WTC11 (cell line): ENCODE measurements around the gene MALT1. TPM values are rescaled to one million over a fixed set of nuclear protein-coding genes. Genes with fewer than 3 reads are reported as not detected.

ENCODE experiments used
- ATAC-seq: fragments of 200-7000 bp; cut with Tn5 transposase; 2 replicates; pipeline ENCODE4 v1.10.0; 2021; ENCODE audit warnings: mild to moderate bottlenecking, moderate library complexity
- CTCF ChIA-PET: fragments of 300-600 bp; sonication (Branson Sonifier 250); formaldehyde crosslinking; loops from one replicate; lab custom pipeline; 2021; ENCODE audit warnings: antibody characterized with exemption; lab: Charles Lee
- POLR2A ChIA-PET: fragments of 350-600 bp; sonication (Branson Sonifier 250); formaldehyde crosslinking; loops from one replicate; lab custom pipeline; 2021; ENCODE audit warnings: antibody characterized with exemption; lab: Charles Lee
- DNase-seq: peaks from one replicate; pipeline ENCODE4 v3.0.0; 2021; ENCODE audit warnings: low spot score
- H3K27ac Mint-ChIP-seq: 2 replicates; pipeline ENCODE4 v1.8.0; 2021; ENCODE audit warnings: mixed read lengths
- H3K27me3 Mint-ChIP-seq: 2 replicates; pipeline ENCODE4 v1.8.0; 2021; ENCODE audit warnings: low read depth, mild to moderate bottlenecking, moderate library complexity, mixed read lengths
- H3K36me3 Mint-ChIP-seq: 2 replicates; pipeline ENCODE4 v1.8.0; 2021; ENCODE audit warnings: mixed read lengths
- H3K4me1 Mint-ChIP-seq: 2 replicates; pipeline ENCODE4 v1.8.0; 2022; ENCODE audit warnings: mixed read lengths
- H3K4me3 Mint-ChIP-seq: 2 replicates; pipeline ENCODE4 v1.8.0; 2021; ENCODE audit warnings: mild to moderate bottlenecking, moderate library complexity, mixed read lengths
- H3K9me3 Mint-ChIP-seq: 2 replicates; pipeline ENCODE4 v1.8.0; 2021; ENCODE audit warnings: mixed read lengths
- CBFB ChIP-seq: sonication (generic); formaldehyde crosslinking; IDR thresholded peaks from 2 replicates; pipeline ENCODE4 v1.8.1; 2022; ENCODE audit warnings: mild to moderate bottlenecking, low read depth, missing genetic modification reagents
- ELF4 ChIP-seq: sonication (generic); formaldehyde crosslinking; IDR thresholded peaks from 2 replicates; pipeline ENCODE4 v1.8.1; 2022; ENCODE audit warnings: low read depth, mild to moderate bottlenecking, moderate library complexity, missing genetic modification reagents
- FOXJ3 ChIP-seq: sonication (generic); formaldehyde crosslinking; IDR thresholded peaks from 2 replicates; pipeline ENCODE4 v1.9.0; 2021; ENCODE audit warnings: missing genetic modification reagents, mild to moderate bottlenecking, borderline replicate concordance
- GTF2I ChIP-seq: fragments of 250-450 bp; sonication (Bioruptor Pico); conservative IDR thresholded peaks from 2 replicates; pipeline ENCODE4 v1.4.0; 2021; ENCODE audit warnings: mild to moderate bottlenecking
- HMGA2 ChIP-seq: fragments of 250-450 bp; sonication (Bioruptor Pico); IDR thresholded peaks from 2 replicates; pipeline ENCODE4 v1.4.0; 2021; ENCODE audit warnings: mild to moderate bottlenecking, moderate library complexity
- NFE2L1 ChIP-seq: sonication (generic); formaldehyde crosslinking; IDR thresholded peaks from 2 replicates; pipeline ENCODE4 v1.8.1; 2023; ENCODE audit warnings: missing genetic modification reagents
- NFYB ChIP-seq: sonication (generic); formaldehyde crosslinking; conservative IDR thresholded peaks from 2 replicates; pipeline ENCODE4 v1.8.0; 2022; ENCODE audit warnings: low read depth, missing genetic modification reagents
- PRRX2 ChIP-seq: fragments of 250-450 bp; sonication (Bioruptor Pico); IDR thresholded peaks from 2 replicates; pipeline ENCODE4 v1.8.0; 2021; ENCODE audit warnings: mild to moderate bottlenecking
- SMAD4 ChIP-seq: sonication (generic); formaldehyde crosslinking; IDR thresholded peaks from 2 replicates; pipeline ENCODE4 v1.8.0; 2022; ENCODE audit warnings: mild to moderate bottlenecking, missing genetic modification reagents
- TCF7 ChIP-seq: sonication (generic); formaldehyde crosslinking; IDR thresholded peaks from 2 replicates; pipeline ENCODE4 v1.8.0; 2022; ENCODE audit warnings: mild to moderate bottlenecking, low read depth, missing genetic modification reagents, moderate library complexity
- ZNF121 ChIP-seq: sonication (generic); formaldehyde crosslinking; IDR thresholded peaks from 2 replicates; pipeline ENCODE4 v1.8.0; 2023; ENCODE audit warnings: missing genetic modification reagents
- ZNF396 ChIP-seq: fragments of 250-450 bp; sonication (Bioruptor Pico); IDR thresholded peaks from 2 replicates; pipeline ENCODE4 v1.8.0; 2021; ENCODE audit warnings: mild to moderate bottlenecking, moderate library complexity, borderline replicate concordance
- total RNA-seq: library from RNA; stranded (reverse); gene quantifications from 3 replicates; pipeline ENCODE4 v1.2.3, GENCODE V29; 2021
- TF ChIP-seq, protein P1 (sequence below): fragments of 200-600 bp; IDR thresholded peaks from 2 replicates; pipeline ENCODE4 v1.8.0; 2022; ENCODE audit warnings: antibody characterized with exemption
- TF ChIP-seq, protein P2 (sequence below): fragments of 250-450 bp; sonication (Bioruptor Pico); IDR thresholded peaks from 2 replicates; pipeline ENCODE4 v1.9.0; 2021; ENCODE audit warnings: mild to moderate bottlenecking, borderline replicate concordance
- TF ChIP-seq, protein P3 (sequence below): fragments of 250-450 bp; sonication (Bioruptor Pico); IDR thresholded peaks from 2 replicates; pipeline ENCODE4 v1.9.0; 2021; ENCODE audit warnings: mild to moderate bottlenecking
- TF ChIP-seq, protein P4 (sequence below): sonication (generic); formaldehyde crosslinking; IDR thresholded peaks from 2 replicates; pipeline ENCODE4 v1.8.0; 2023; ENCODE audit warnings: missing genetic modification reagents
- TF ChIP-seq, protein P5 (sequence below): sonication (generic); formaldehyde crosslinking; IDR thresholded peaks from 2 replicates; pipeline ENCODE4 v1.8.0; 2023; ENCODE audit warnings: missing genetic modification reagents, mild to moderate bottlenecking, borderline replicate concordance
- TF ChIP-seq, protein P6 (sequence below): sonication (generic); formaldehyde crosslinking; IDR thresholded peaks from 2 replicates; pipeline ENCODE4 v1.8.1; 2023; ENCODE audit warnings: mild to moderate bottlenecking, missing genetic modification reagents, borderline replicate concordance

The MALT1 gene
- total RNA-seq, 1 experiment from 2014 or later, result 13.2 TPM

DNA sequence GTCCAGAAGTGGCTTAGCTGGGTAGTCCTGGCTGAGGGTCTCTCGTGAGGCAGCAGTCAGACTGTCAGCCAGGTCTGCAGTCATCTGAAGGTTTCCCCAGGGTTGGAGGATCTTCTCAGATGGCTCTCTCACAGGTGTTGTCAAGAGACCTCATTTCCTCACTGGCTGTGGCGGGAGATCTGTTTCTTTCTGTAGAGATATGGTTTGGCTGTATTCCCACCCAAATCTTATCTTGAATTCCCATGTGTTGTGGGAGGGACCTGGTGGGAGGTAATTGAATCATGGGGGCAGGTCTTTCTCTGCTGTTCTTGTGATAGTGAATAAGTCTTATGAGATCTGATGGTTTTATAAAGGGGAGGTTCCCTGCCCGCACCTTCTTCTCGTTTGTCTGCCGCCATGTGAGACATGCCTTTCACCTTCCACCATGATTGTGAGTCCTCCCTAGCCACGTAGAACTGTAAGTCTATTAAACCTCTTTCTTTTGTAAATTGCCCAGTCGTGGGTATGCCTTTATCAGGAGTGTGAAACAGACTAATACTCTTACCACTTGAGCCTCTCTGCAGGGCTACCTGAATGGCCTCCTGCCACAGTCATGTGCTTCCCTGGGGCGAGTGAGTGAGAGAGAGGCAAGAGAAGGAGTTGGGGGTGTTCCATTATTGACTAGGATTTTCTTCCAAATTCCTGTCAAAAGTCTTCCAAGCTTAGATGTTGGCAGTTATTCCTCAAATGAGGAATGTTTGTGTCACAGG, 23.6 kb downstream of the MALT1 start:
- Mint-ChIP-seq H3K36me3 (peaks cover 20% of the 10 kb centered on the region), H3K27me3 (no peaks in the 10 kb centered on the region), H3K4me3 (no peak overlapping the region), H3K27ac (peak overlapping the region; percentile 16; the same call in 1 of the 2 replicates), H3K9me3 (peaks cover 6% of the 10 kb centered on the region), H3K4me1 (peaks cover 9% of the 10 kb centered on the region)
- DNase-seq, result no peak
- POLR2A ChIA-PET, result no interaction called here
- TF ChIP-seq, protein P1, sequence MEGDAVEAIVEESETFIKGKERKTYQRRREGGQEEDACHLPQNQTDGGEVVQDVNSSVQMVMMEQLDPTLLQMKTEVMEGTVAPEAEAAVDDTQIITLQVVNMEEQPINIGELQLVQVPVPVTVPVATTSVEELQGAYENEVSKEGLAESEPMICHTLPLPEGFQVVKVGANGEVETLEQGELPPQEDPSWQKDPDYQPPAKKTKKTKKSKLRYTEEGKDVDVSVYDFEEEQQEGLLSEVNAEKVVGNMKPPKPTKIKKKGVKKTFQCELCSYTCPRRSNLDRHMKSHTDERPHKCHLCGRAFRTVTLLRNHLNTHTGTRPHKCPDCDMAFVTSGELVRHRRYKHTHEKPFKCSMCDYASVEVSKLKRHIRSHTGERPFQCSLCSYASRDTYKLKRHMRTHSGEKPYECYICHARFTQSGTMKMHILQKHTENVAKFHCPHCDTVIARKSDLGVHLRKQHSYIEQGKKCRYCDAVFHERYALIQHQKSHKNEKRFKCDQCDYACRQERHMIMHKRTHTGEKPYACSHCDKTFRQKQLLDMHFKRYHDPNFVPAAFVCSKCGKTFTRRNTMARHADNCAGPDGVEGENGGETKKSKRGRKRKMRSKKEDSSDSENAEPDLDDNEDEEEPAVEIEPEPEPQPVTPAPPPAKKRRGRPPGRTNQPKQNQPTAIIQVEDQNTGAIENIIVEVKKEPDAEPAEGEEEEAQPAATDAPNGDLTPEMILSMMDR, result no peak
- TF ChIP-seq, protein P2, sequence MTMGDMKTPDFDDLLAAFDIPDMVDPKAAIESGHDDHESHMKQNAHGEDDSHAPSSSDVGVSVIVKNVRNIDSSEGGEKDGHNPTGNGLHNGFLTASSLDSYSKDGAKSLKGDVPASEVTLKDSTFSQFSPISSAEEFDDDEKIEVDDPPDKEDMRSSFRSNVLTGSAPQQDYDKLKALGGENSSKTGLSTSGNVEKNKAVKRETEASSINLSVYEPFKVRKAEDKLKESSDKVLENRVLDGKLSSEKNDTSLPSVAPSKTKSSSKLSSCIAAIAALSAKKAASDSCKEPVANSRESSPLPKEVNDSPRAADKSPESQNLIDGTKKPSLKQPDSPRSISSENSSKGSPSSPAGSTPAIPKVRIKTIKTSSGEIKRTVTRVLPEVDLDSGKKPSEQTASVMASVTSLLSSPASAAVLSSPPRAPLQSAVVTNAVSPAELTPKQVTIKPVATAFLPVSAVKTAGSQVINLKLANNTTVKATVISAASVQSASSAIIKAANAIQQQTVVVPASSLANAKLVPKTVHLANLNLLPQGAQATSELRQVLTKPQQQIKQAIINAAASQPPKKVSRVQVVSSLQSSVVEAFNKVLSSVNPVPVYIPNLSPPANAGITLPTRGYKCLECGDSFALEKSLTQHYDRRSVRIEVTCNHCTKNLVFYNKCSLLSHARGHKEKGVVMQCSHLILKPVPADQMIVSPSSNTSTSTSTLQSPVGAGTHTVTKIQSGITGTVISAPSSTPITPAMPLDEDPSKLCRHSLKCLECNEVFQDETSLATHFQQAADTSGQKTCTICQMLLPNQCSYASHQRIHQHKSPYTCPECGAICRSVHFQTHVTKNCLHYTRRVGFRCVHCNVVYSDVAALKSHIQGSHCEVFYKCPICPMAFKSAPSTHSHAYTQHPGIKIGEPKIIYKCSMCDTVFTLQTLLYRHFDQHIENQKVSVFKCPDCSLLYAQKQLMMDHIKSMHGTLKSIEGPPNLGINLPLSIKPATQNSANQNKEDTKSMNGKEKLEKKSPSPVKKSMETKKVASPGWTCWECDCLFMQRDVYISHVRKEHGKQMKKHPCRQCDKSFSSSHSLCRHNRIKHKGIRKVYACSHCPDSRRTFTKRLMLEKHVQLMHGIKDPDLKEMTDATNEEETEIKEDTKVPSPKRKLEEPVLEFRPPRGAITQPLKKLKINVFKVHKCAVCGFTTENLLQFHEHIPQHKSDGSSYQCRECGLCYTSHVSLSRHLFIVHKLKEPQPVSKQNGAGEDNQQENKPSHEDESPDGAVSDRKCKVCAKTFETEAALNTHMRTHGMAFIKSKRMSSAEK (CRISPR knock-in tag), result no peak
- TF ChIP-seq TCF7 (CRISPR knock-in tag) (no peak), GTF2I (CRISPR knock-in tag) (no peak), NFE2L1 (CRISPR knock-in tag) (no peak), ZNF396 (no peak), NFYB (no peak), PRRX2 (CRISPR knock-in tag) (no peak), ELF4 (CRISPR knock-in tag) (no peak), SMAD4 (CRISPR knock-in tag) (no peak), CBFB (no peak), ZNF121 (CRISPR knock-in tag) (no peak), HMGA2 (no peak)
- TF ChIP-seq, protein P3, sequence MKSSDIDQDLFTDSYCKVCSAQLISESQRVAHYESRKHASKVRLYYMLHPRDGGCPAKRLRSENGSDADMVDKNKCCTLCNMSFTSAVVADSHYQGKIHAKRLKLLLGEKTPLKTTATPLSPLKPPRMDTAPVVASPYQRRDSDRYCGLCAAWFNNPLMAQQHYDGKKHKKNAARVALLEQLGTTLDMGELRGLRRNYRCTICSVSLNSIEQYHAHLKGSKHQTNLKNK (CRISPR knock-in tag), result no peak
- no peak; the same call in 1 of the 2 replicates for ATAC-seq
- CTCF ChIA-PET, result no interaction called here

DNA sequence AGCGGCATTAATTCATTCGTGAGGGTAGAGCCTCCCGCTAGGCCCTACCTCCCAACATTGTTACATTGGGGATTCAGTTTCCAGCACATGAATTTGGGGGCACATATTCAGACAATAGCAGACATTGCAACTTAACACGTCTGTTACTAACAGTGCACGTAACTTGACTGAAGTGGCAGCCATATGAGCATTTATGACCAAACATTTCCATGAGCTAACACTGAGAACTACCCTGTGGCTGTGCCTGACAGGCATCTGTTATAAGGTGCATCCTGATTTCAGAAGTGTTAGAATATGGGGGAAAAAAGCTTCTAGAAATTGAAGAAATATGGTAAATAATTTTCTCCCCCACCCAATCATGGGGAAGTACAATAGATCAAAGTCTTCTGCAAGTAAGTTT, 24.5 kb downstream of the MALT1 start:
- DNase-seq (no peak), ATAC-seq (no peak)
- Mint-ChIP-seq H3K36me3 (peaks cover 13% of the 10 kb centered on the region), H3K4me3 (no peak overlapping the region), H3K27ac (no peak overlapping the region), H3K9me3 (peaks cover 6% of the 10 kb centered on the region), H3K4me1 (peaks cover 9% of the 10 kb centered on the region), H3K27me3 (no peaks in the 10 kb centered on the region)
- POLR2A ChIA-PET, result no interaction called here
- CTCF ChIA-PET, result no interaction called here
- TF ChIP-seq, protein P4, sequence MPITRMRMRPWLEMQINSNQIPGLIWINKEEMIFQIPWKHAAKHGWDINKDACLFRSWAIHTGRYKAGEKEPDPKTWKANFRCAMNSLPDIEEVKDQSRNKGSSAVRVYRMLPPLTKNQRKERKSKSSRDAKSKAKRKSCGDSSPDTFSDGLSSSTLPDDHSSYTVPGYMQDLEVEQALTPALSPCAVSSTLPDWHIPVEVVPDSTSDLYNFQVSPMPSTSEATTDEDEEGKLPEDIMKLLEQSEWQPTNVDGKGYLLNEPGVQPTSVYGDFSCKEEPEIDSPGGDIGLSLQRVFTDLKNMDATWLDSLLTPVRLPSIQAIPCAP, result no peak
- TF ChIP-seq, protein P5, sequence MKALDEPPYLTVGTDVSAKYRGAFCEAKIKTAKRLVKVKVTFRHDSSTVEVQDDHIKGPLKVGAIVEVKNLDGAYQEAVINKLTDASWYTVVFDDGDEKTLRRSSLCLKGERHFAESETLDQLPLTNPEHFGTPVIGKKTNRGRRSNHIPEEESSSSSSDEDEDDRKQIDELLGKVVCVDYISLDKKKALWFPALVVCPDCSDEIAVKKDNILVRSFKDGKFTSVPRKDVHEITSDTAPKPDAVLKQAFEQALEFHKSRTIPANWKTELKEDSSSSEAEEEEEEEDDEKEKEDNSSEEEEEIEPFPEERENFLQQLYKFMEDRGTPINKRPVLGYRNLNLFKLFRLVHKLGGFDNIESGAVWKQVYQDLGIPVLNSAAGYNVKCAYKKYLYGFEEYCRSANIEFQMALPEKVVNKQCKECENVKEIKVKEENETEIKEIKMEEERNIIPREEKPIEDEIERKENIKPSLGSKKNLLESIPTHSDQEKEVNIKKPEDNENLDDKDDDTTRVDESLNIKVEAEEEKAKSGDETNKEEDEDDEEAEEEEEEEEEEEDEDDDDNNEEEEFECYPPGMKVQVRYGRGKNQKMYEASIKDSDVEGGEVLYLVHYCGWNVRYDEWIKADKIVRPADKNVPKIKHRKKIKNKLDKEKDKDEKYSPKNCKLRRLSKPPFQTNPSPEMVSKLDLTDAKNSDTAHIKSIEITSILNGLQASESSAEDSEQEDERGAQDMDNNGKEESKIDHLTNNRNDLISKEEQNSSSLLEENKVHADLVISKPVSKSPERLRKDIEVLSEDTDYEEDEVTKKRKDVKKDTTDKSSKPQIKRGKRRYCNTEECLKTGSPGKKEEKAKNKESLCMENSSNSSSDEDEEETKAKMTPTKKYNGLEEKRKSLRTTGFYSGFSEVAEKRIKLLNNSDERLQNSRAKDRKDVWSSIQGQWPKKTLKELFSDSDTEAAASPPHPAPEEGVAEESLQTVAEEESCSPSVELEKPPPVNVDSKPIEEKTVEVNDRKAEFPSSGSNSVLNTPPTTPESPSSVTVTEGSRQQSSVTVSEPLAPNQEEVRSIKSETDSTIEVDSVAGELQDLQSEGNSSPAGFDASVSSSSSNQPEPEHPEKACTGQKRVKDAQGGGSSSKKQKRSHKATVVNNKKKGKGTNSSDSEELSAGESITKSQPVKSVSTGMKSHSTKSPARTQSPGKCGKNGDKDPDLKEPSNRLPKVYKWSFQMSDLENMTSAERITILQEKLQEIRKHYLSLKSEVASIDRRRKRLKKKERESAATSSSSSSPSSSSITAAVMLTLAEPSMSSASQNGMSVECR (CRISPR knock-in tag), result no peak
- TF ChIP-seq, protein P6, sequence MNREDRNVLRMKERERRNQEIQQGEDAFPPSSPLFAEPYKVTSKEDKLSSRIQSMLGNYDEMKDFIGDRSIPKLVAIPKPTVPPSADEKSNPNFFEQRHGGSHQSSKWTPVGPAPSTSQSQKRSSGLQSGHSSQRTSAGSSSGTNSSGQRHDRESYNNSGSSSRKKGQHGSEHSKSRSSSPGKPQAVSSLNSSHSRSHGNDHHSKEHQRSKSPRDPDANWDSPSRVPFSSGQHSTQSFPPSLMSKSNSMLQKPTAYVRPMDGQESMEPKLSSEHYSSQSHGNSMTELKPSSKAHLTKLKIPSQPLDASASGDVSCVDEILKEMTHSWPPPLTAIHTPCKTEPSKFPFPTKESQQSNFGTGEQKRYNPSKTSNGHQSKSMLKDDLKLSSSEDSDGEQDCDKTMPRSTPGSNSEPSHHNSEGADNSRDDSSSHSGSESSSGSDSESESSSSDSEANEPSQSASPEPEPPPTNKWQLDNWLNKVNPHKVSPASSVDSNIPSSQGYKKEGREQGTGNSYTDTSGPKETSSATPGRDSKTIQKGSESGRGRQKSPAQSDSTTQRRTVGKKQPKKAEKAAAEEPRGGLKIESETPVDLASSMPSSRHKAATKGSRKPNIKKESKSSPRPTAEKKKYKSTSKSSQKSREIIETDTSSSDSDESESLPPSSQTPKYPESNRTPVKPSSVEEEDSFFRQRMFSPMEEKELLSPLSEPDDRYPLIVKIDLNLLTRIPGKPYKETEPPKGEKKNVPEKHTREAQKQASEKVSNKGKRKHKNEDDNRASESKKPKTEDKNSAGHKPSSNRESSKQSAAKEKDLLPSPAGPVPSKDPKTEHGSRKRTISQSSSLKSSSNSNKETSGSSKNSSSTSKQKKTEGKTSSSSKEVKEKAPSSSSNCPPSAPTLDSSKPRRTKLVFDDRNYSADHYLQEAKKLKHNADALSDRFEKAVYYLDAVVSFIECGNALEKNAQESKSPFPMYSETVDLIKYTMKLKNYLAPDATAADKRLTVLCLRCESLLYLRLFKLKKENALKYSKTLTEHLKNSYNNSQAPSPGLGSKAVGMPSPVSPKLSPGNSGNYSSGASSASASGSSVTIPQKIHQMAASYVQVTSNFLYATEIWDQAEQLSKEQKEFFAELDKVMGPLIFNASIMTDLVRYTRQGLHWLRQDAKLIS (CRISPR knock-in tag), result no peak
- TF ChIP-seq FOXJ3 (CRISPR knock-in tag), result no peak
